WTC11 (cell line): ENCODE data around the gene DCTPP1. TPM values are rescaled to one million over a fixed set of nuclear protein-coding genes. Genes with fewer than 3 reads are reported as not detected.

ENCODE experiments used
- ATAC-seq: fragments of 200-7000 bp; cut with Tn5 transposase; 2 replicates; pipeline ENCODE4 v1.10.0; 2021; ENCODE audit warnings: mild to moderate bottlenecking, moderate library complexity
- CTCF ChIA-PET: fragments of 300-600 bp; sonication (Branson Sonifier 250); formaldehyde crosslinking; loops from one replicate; lab custom pipeline; 2021; ENCODE audit warnings: antibody characterized with exemption; lab: Charles Lee
- POLR2A ChIA-PET: fragments of 350-600 bp; sonication (Branson Sonifier 250); formaldehyde crosslinking; loops from one replicate; lab custom pipeline; 2021; ENCODE audit warnings: antibody characterized with exemption; lab: Charles Lee
- DNase-seq: peaks from one replicate; pipeline ENCODE4 v3.0.0; 2021; ENCODE audit warnings: low spot score
- H3K27ac Mint-ChIP-seq: 2 replicates; pipeline ENCODE4 v1.8.0; 2021; ENCODE audit warnings: mixed read lengths
- H3K27me3 Mint-ChIP-seq: 2 replicates; pipeline ENCODE4 v1.8.0; 2021; ENCODE audit warnings: low read depth, mild to moderate bottlenecking, moderate library complexity, mixed read lengths
- H3K36me3 Mint-ChIP-seq: 2 replicates; pipeline ENCODE4 v1.8.0; 2021; ENCODE audit warnings: mixed read lengths
- H3K4me1 Mint-ChIP-seq: 2 replicates; pipeline ENCODE4 v1.8.0; 2022; ENCODE audit warnings: mixed read lengths
- H3K4me3 Mint-ChIP-seq: 2 replicates; pipeline ENCODE4 v1.8.0; 2021; ENCODE audit warnings: mild to moderate bottlenecking, moderate library complexity, mixed read lengths
- H3K9me3 Mint-ChIP-seq: 2 replicates; pipeline ENCODE4 v1.8.0; 2021; ENCODE audit warnings: mixed read lengths
- ESRRA ChIP-seq: sonication (generic); formaldehyde crosslinking; IDR thresholded peaks from 2 replicates; pipeline ENCODE4 v1.8.1; 2022; ENCODE audit warnings: mild to moderate bottlenecking, missing genetic modification reagents, borderline replicate concordance
- NFE2L1 ChIP-seq: sonication (generic); formaldehyde crosslinking; IDR thresholded peaks from 2 replicates; pipeline ENCODE4 v1.8.1; 2023; ENCODE audit warnings: missing genetic modification reagents
- NR2C2 ChIP-seq: sonication (generic); formaldehyde crosslinking; IDR thresholded peaks from 2 replicates; pipeline ENCODE4 v1.8.0; 2022; ENCODE audit warnings: mild to moderate bottlenecking, missing genetic modification reagents
- RORB ChIP-seq: fragments of 250-450 bp; sonication (Bioruptor Pico); IDR thresholded peaks from 2 replicates; pipeline ENCODE4 v1.9.0; 2021; ENCODE audit warnings: mild to moderate bottlenecking
- SMAD4 ChIP-seq: sonication (generic); formaldehyde crosslinking; IDR thresholded peaks from 2 replicates; pipeline ENCODE4 v1.8.0; 2022; ENCODE audit warnings: mild to moderate bottlenecking, missing genetic modification reagents
- ZNF121 ChIP-seq: sonication (generic); formaldehyde crosslinking; IDR thresholded peaks from 2 replicates; pipeline ENCODE4 v1.8.0; 2023; ENCODE audit warnings: missing genetic modification reagents
- ZNF219 ChIP-seq: sonication (generic); formaldehyde crosslinking; IDR thresholded peaks from 2 replicates; pipeline ENCODE4 v1.8.0; 2023; ENCODE audit warnings: missing genetic modification reagents, mild to moderate bottlenecking, borderline replicate concordance
- ZNF317 ChIP-seq: sonication (generic); formaldehyde crosslinking; IDR thresholded peaks from 2 replicates; pipeline ENCODE4 v1.8.1; 2023; ENCODE audit warnings: low read depth, mild to moderate bottlenecking, moderate library complexity, missing genetic modification reagents, borderline replicate concordance
- ZNF396 ChIP-seq: fragments of 250-450 bp; sonication (Bioruptor Pico); IDR thresholded peaks from 2 replicates; pipeline ENCODE4 v1.8.0; 2021; ENCODE audit warnings: mild to moderate bottlenecking, moderate library complexity, borderline replicate concordance
- ZNF416 ChIP-seq: fragments of 250-450 bp; sonication (Bioruptor Pico); IDR thresholded peaks from 2 replicates; pipeline ENCODE4 v1.9.0; 2021; ENCODE audit warnings: mild to moderate bottlenecking, inconsistent platforms
- total RNA-seq: library from RNA; stranded (reverse); gene quantifications from 3 replicates; pipeline ENCODE4 v1.2.3, GENCODE V29; 2021
- TF ChIP-seq, protein P1 (sequence below): sonication (generic); formaldehyde crosslinking; IDR thresholded peaks from 2 replicates; pipeline ENCODE4 v1.8.1; 2023; ENCODE audit warnings: mild to moderate bottlenecking, missing genetic modification reagents
- TF ChIP-seq, protein P2 (sequence below): sonication (generic); formaldehyde crosslinking; IDR thresholded peaks from 2 replicates; pipeline ENCODE4 v1.8.1; 2023; ENCODE audit warnings: mild to moderate bottlenecking, moderate library complexity, missing genetic modification reagents
- TF ChIP-seq, protein P3 (sequence below): fragments of 200-600 bp; IDR thresholded peaks from 2 replicates; pipeline ENCODE4 v1.8.0; 2022; ENCODE audit warnings: antibody characterized with exemption
- TF ChIP-seq, protein P4 (sequence below): sonication (generic); formaldehyde crosslinking; IDR thresholded peaks from 2 replicates; pipeline ENCODE4 v1.8.0; 2022; ENCODE audit warnings: mild to moderate bottlenecking, missing genetic modification reagents
- TF ChIP-seq, protein P5 (sequence below): sonication (generic); formaldehyde crosslinking; IDR thresholded peaks from 2 replicates; pipeline ENCODE4 v1.8.0; 2023; ENCODE audit warnings: mild to moderate bottlenecking, missing genetic modification reagents
- TF ChIP-seq, protein P6 (sequence below): sonication (generic); formaldehyde crosslinking; conservative IDR thresholded peaks from 2 replicates; pipeline ENCODE4 v1.8.1; 2023; ENCODE audit warnings: mild to moderate bottlenecking, low read depth, missing genetic modification reagents, moderate library complexity

Gene DCTPP1
- total RNA-seq, 1 experiment from 2014 or later, result 70.5 TPM

DNA sequence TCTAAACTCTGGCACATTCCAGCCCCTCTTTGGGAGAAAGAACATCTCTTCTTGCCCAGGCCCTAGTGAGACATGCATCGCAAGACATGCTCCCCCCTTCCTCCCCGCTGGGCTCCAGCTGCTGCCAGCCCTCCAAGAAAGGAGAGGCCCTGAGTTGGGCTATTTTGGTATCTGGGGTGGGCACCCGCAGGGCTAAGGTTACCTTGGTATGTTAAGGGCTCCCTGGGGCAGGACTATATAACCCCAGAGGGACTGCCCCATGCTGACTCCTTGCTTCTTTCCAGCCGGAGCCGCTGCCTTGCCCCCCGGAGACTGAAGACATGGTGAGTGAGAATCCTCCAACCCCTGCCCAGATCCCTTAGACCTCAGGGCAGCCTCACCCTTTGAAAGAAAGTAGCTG lies 55.3 kb downstream of the DCTPP1 start, which contains the start of gene MYL11:
MYL11 (plus strand) TSS at position 265 of the 400 bp plus-strand sequence; CDS start at position 321, 56 bp downstream.
- H3K4me3 Mint-ChIP-seq, result no peak within 1 kb of the TSS
- H3K27ac Mint-ChIP-seq, result no peak within 1 kb of the TSS
- H3K4me1 Mint-ChIP-seq, result peaks cover 20% of the 10 kb centered on the region
- no peak for ATAC-seq
- CTCF ChIA-PET, result no interaction called here
- POLR2A ChIA-PET, result interaction anchor here (1.2 kb wide), 1 partner anchor 21 kb away, joined by 6 read pairs; the partner anchor contains the start of gene ZNF48
- no peaks in the 10 kb centered on the region for H3K9me3 Mint-ChIP-seq
- TF ChIP-seq, protein P1, sequence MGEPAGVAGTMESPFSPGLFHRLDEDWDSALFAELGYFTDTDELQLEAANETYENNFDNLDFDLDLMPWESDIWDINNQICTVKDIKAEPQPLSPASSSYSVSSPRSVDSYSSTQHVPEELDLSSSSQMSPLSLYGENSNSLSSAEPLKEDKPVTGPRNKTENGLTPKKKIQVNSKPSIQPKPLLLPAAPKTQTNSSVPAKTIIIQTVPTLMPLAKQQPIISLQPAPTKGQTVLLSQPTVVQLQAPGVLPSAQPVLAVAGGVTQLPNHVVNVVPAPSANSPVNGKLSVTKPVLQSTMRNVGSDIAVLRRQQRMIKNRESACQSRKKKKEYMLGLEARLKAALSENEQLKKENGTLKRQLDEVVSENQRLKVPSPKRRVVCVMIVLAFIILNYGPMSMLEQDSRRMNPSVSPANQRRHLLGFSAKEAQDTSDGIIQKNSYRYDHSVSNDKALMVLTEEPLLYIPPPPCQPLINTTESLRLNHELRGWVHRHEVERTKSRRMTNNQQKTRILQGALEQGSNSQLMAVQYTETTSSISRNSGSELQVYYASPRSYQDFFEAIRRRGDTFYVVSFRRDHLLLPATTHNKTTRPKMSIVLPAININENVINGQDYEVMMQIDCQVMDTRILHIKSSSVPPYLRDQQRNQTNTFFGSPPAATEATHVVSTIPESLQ, result no peak
- TF ChIP-seq, protein P2, sequence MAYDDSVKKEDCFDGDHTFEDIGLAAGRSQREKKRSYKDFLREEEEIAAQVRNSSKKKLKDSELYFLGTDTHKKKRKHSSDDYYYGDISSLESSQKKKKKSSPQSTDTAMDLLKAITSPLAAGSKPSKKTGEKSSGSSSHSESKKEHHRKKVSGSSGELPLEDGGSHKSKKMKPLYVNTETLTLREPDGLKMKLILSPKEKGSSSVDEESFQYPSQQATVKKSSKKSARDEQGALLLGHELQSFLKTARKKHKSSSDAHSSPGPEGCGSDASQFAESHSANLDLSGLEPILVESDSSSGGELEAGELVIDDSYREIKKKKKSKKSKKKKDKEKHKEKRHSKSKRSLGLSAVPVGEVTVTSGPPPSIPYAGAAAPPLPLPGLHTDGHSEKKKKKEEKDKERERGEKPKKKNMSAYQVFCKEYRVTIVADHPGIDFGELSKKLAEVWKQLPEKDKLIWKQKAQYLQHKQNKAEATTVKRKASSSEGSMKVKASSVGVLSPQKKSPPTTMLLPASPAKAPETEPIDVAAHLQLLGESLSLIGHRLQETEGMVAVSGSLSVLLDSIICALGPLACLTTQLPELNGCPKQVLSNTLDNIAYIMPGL (CRISPR knock-in tag), result no peak
- TF ChIP-seq, protein P3, sequence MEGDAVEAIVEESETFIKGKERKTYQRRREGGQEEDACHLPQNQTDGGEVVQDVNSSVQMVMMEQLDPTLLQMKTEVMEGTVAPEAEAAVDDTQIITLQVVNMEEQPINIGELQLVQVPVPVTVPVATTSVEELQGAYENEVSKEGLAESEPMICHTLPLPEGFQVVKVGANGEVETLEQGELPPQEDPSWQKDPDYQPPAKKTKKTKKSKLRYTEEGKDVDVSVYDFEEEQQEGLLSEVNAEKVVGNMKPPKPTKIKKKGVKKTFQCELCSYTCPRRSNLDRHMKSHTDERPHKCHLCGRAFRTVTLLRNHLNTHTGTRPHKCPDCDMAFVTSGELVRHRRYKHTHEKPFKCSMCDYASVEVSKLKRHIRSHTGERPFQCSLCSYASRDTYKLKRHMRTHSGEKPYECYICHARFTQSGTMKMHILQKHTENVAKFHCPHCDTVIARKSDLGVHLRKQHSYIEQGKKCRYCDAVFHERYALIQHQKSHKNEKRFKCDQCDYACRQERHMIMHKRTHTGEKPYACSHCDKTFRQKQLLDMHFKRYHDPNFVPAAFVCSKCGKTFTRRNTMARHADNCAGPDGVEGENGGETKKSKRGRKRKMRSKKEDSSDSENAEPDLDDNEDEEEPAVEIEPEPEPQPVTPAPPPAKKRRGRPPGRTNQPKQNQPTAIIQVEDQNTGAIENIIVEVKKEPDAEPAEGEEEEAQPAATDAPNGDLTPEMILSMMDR, result no peak
- TF ChIP-seq, protein P4, sequence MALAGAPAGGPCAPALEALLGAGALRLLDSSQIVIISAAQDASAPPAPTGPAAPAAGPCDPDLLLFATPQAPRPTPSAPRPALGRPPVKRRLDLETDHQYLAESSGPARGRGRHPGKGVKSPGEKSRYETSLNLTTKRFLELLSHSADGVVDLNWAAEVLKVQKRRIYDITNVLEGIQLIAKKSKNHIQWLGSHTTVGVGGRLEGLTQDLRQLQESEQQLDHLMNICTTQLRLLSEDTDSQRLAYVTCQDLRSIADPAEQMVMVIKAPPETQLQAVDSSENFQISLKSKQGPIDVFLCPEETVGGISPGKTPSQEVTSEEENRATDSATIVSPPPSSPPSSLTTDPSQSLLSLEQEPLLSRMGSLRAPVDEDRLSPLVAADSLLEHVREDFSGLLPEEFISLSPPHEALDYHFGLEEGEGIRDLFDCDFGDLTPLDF, result no peak
- TF ChIP-seq ZNF121 (CRISPR knock-in tag) (no peak), ESRRA (CRISPR knock-in tag) (no peak), ZNF396 (no peak), ZNF416 (CRISPR knock-in tag) (no peak), NR2C2 (CRISPR knock-in tag) (no peak), RORB (CRISPR knock-in tag) (no peak), NFE2L1 (CRISPR knock-in tag) (no peak), SMAD4 (no peak), ZNF219 (CRISPR knock-in tag) (no peak), ZNF317 (no peak)
- TF ChIP-seq, protein P5, sequence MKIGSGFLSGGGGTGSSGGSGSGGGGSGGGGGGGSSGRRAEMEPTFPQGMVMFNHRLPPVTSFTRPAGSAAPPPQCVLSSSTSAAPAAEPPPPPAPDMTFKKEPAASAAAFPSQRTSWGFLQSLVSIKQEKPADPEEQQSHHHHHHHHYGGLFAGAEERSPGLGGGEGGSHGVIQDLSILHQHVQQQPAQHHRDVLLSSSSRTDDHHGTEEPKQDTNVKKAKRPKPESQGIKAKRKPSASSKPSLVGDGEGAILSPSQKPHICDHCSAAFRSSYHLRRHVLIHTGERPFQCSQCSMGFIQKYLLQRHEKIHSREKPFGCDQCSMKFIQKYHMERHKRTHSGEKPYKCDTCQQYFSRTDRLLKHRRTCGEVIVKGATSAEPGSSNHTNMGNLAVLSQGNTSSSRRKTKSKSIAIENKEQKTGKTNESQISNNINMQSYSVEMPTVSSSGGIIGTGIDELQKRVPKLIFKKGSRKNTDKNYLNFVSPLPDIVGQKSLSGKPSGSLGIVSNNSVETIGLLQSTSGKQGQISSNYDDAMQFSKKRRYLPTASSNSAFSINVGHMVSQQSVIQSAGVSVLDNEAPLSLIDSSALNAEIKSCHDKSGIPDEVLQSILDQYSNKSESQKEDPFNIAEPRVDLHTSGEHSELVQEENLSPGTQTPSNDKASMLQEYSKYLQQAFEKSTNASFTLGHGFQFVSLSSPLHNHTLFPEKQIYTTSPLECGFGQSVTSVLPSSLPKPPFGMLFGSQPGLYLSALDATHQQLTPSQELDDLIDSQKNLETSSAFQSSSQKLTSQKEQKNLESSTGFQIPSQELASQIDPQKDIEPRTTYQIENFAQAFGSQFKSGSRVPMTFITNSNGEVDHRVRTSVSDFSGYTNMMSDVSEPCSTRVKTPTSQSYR (CRISPR knock-in tag), result no peak
- TF ChIP-seq, protein P6, sequence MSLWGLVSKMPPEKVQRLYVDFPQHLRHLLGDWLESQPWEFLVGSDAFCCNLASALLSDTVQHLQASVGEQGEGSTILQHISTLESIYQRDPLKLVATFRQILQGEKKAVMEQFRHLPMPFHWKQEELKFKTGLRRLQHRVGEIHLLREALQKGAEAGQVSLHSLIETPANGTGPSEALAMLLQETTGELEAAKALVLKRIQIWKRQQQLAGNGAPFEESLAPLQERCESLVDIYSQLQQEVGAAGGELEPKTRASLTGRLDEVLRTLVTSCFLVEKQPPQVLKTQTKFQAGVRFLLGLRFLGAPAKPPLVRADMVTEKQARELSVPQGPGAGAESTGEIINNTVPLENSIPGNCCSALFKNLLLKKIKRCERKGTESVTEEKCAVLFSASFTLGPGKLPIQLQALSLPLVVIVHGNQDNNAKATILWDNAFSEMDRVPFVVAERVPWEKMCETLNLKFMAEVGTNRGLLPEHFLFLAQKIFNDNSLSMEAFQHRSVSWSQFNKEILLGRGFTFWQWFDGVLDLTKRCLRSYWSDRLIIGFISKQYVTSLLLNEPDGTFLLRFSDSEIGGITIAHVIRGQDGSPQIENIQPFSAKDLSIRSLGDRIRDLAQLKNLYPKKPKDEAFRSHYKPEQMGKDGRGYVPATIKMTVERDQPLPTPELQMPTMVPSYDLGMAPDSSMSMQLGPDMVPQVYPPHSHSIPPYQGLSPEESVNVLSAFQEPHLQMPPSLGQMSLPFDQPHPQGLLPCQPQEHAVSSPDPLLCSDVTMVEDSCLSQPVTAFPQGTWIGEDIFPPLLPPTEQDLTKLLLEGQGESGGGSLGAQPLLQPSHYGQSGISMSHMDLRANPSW (CRISPR knock-in tag), result no peak
- TF ChIP-seq, all 79 proteins: peak for 0
- Mint-ChIP-seq H3K27me3 (no peaks in the 10 kb centered on the region; the same call in 1 of the 2 replicates), H3K36me3 (no peaks in the 10 kb centered on the region)
- no peak for DNase-seq

Other genes with a start within 250 kb of the DCTPP1 start
- gene CORO1A, start 246.4 kb downstream of the DCTPP1 start, total RNA-seq, result 6.2 to 10.0 TPM (median 6.5 TPM) in 3 replicates
- gene BOLA2B, start 236.4 kb downstream of the DCTPP1 start, total RNA-seq, result 191 to 206 TPM (median 192 TPM) in 3 replicates
- gene SLX1A, start 236.2 kb downstream of the DCTPP1 start, total RNA-seq, result 37.2 to 77.0 TPM (median 53.2 TPM) in 3 replicates
- gene SULT1A3, start 230.8 kb downstream of the DCTPP1 start, total RNA-seq, result 7.1 to 11.3 TPM (median 8.3 TPM) in 3 replicates
- gene NPIPB13, start 181.6 kb downstream of the DCTPP1 start, total RNA-seq, result 5.4 to 9.6 TPM (median 8.4 TPM) in 3 replicates
- gene CD2BP2, start 74.7 kb downstream of the DCTPP1 start, total RNA-seq, result 51.0 to 56.6 TPM (median 51.1 TPM) in 3 replicates
- gene TBC1D10B, start 59.5 kb downstream of the DCTPP1 start, total RNA-seq, result 33.4 to 40.5 TPM (median 34.6 TPM) in 3 replicates
- gene MYL11, start 55.2 kb downstream of the DCTPP1 start, total RNA-seq, result 0.80 to 1.3 TPM (median 0.85 TPM) in 3 replicates
- gene SEPTIN1, start 47.5 kb downstream of the DCTPP1 start, total RNA-seq, result 2.3 to 2.7 TPM (median 2.6 TPM) in 3 replicates
- gene ZNF48, start 34.6 kb downstream of the DCTPP1 start, total RNA-seq, result 31.3 to 39.3 TPM (median 32.1 TPM) in 3 replicates
- 10.0 to 12.5 TPM (median 11.3 TPM) in 3 replicates for gene ZNF771, start 22.4 kb downstream of the DCTPP1 start, total RNA-seq
- 50.4 to 55.2 TPM (median 53.5 TPM) in 3 replicates for gene SEPHS2, start 15.8 kb upstream of the DCTPP1 start, total RNA-seq
- 0.64 to 1.1 TPM (median 1.0 TPM) in 3 replicates for gene ITGAL, start 42.7 kb upstream of the DCTPP1 start, total RNA-seq
- gene ZNF768, start 96.5 kb upstream of the DCTPP1 start, total RNA-seq, result 35.9 to 43.0 TPM (median 42.4 TPM) in 3 replicates
- 11.3 to 11.7 TPM (median 11.5 TPM) in 3 replicates for gene ZNF747, start 104.8 kb upstream of the DCTPP1 start, total RNA-seq
- gene ZNF764, start 128.3 kb upstream of the DCTPP1 start, total RNA-seq, result 9.0 to 10.4 TPM (median 9.1 TPM) in 3 replicates
- gene ZNF688, start 141.7 kb upstream of the DCTPP1 start, total RNA-seq, result 4.2 to 6.0 TPM (median 4.9 TPM) in 3 replicates
- 15.4 to 16.5 TPM (median 16.0 TPM) in 3 replicates for gene ZNF785, start 155.7 kb upstream of the DCTPP1 start, total RNA-seq
- 13.2 to 16.3 TPM (median 15.9 TPM) in 3 replicates for gene ZNF689, start 180.4 kb upstream of the DCTPP1 start, total RNA-seq
- 21.9 to 24.3 TPM (median 22.0 TPM) in 3 replicates for gene PRR14, start 220.9 kb upstream of the DCTPP1 start, total RNA-seq
- gene FBRS, start 228.4 kb upstream of the DCTPP1 start, total RNA-seq, result 18.9 to 23.2 TPM (median 19.9 TPM) in 3 replicates